Measurements from ENCODE around the gene THY1. TPM values are rescaled to one million over a fixed set of nuclear protein-coding genes. Genes with fewer than 3 reads are reported as not detected.

Gene THY1
- polyA plus RNA-seq, 1 donor from 2014 or later: 98.3 TPM

GRCh38 chr11:119469506-119469905 lies 46.5 kb upstream of the THY1 start:
- H3K4me3 ChIP-seq (ENCODE audit: low read length): no peak overlapping the region
- H3K4me2 ChIP-seq (ENCODE audit: low read length): no peak overlapping the region
- H3K27ac ChIP-seq (ENCODE audit: low read length): no peak overlapping the region
- no peak for TF ChIP-seq RAD21 (conservative IDR thresholded peaks at IDR 0.05)
- no peak for TF ChIP-seq POLR2AphosphoS5 (IDR thresholded peaks at IDR 0.05)
- TF ChIP-seq, protein P1, sequence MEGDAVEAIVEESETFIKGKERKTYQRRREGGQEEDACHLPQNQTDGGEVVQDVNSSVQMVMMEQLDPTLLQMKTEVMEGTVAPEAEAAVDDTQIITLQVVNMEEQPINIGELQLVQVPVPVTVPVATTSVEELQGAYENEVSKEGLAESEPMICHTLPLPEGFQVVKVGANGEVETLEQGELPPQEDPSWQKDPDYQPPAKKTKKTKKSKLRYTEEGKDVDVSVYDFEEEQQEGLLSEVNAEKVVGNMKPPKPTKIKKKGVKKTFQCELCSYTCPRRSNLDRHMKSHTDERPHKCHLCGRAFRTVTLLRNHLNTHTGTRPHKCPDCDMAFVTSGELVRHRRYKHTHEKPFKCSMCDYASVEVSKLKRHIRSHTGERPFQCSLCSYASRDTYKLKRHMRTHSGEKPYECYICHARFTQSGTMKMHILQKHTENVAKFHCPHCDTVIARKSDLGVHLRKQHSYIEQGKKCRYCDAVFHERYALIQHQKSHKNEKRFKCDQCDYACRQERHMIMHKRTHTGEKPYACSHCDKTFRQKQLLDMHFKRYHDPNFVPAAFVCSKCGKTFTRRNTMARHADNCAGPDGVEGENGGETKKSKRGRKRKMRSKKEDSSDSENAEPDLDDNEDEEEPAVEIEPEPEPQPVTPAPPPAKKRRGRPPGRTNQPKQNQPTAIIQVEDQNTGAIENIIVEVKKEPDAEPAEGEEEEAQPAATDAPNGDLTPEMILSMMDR (IDR thresholded peaks at IDR 0.05; ENCODE audit: poor library complexity, severe bottlenecking): no peak
- TF ChIP-seq MXI1 (conservative IDR thresholded peaks at IDR 0.05; ENCODE audit: poor library complexity, severe bottlenecking): no peak
- no peak for TF ChIP-seq SMC3 (conservative IDR thresholded peaks at IDR 0.05; ENCODE audit: poor library complexity)
- TF ChIP-seq EZH2 (IDR thresholded peaks at IDR 0.05; ENCODE audit: borderline replicate concordance, insufficient read depth, low read length, poor library complexity, severe bottlenecking): no peak
- no peak for TF ChIP-seq TAF1 (IDR thresholded peaks at IDR 0.05; ENCODE audit: low read depth)
- TF ChIP-seq EP300 (conservative IDR thresholded peaks at IDR 0.05; ENCODE audit: poor library complexity, severe bottlenecking): no peak
- TF ChIP-seq REST (IDR thresholded peaks at IDR 0.05; ENCODE audit: borderline replicate concordance): no peak
- H3K9ac ChIP-seq (ENCODE audit: low read length): no peak overlapping the region
- no peaks in the 10 kb centered on the region for H3F3A ChIP-seq (ENCODE audit: insufficient read depth, low read length, poor library complexity, severe bottlenecking)
- no peaks in the 10 kb centered on the region for H3K9me3 ChIP-seq (ENCODE audit: low read length)
- no peaks in the 10 kb centered on the region for H3K79me2 ChIP-seq (replicated peaks; ENCODE audit: insufficient read depth, low read length)
- no peaks in the 10 kb centered on the region for H3K36me3 ChIP-seq (ENCODE audit: insufficient read depth, low read length)
- no peak overlapping the region for H2AFZ ChIP-seq (ENCODE audit: low read depth, low read length)
- H3K9me2 ChIP-seq (ENCODE audit: insufficient read depth, low read length): no peaks in the 10 kb centered on the region
- no peaks in the 10 kb centered on the region for H3K27me3 ChIP-seq (ENCODE audit: insufficient read depth, low read depth, low read length)
- no peaks in the 10 kb centered on the region for H4K20me1 ChIP-seq (ENCODE audit: insufficient read depth)

DNA sequence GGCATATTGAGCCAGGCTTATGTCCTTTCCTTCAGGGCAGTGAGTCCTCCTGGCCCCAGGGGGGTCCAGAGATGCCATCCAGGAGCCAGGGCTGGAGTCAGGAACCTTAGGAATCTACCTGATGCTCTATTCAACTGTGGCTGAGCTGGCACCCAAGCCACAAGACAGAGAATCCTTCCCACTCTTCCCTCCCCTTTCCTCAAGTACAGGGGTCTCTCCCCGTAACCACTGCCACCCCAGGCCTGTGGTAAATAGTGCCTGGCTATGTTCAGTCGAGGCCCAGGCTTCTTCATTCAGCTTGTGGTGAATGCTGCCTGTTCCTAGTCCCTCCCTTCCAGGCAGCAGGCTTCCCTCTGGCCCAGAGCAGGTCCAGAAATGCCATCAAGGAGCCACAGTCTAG lies 45.5 kb upstream of the THY1 start:
- Histone ChIP-seq H3K9me2 (ENCODE audit: insufficient read depth, low read length) (no peaks in the 10 kb centered on the region), H3K4me3 (ENCODE audit: low read length) (no peak overlapping the region), H3K36me3 (ENCODE audit: insufficient read depth, low read length) (no peaks in the 10 kb centered on the region), H3K9ac (ENCODE audit: low read length) (no peak overlapping the region), H3K79me2 (replicated peaks; ENCODE audit: insufficient read depth, low read length) (no peaks in the 10 kb centered on the region), H2AFZ (ENCODE audit: low read depth, low read length) (no peak overlapping the region), H3K27me3 (ENCODE audit: insufficient read depth, low read depth, low read length) (no peaks in the 10 kb centered on the region), H4K20me1 (ENCODE audit: insufficient read depth) (no peaks in the 10 kb centered on the region), H3K27ac (ENCODE audit: low read length) (no peak overlapping the region), H3F3A (ENCODE audit: insufficient read depth, low read length, poor library complexity, severe bottlenecking) (no peaks in the 10 kb centered on the region), H3K4me2 (ENCODE audit: low read length) (no peak overlapping the region), H3K9me3 (ENCODE audit: low read length) (no peaks in the 10 kb centered on the region)
- TF ChIP-seq, protein P1 (IDR thresholded peaks at IDR 0.05; ENCODE audit: poor library complexity, severe bottlenecking): no peak
- TF ChIP-seq RAD21 (conservative IDR thresholded peaks at IDR 0.05) (no peak), EZH2 (IDR thresholded peaks at IDR 0.05; ENCODE audit: borderline replicate concordance, insufficient read depth, low read length, poor library complexity, severe bottlenecking) (no peak), POLR2AphosphoS5 (IDR thresholded peaks at IDR 0.05) (no peak), EP300 (conservative IDR thresholded peaks at IDR 0.05; ENCODE audit: poor library complexity, severe bottlenecking) (no peak), MXI1 (conservative IDR thresholded peaks at IDR 0.05; ENCODE audit: poor library complexity, severe bottlenecking) (no peak), REST (IDR thresholded peaks at IDR 0.05; ENCODE audit: borderline replicate concordance) (no peak), SMC3 (conservative IDR thresholded peaks at IDR 0.05; ENCODE audit: poor library complexity) (no peak), TAF1 (IDR thresholded peaks at IDR 0.05; ENCODE audit: low read depth) (no peak)
